ENCODE results near the gene IFNA14.
"Not testable (repeated sequence)": the region's sequence is repeated elsewhere in the genome, so short reads cannot be mapped to it uniquely, and the experiment has no call there.

Gene IFNA14

GRCh38 chr9:21213411-21214326 lies 26.1 kb downstream of the IFNA14 start:
- peak; percentile 2 for DNase-seq

- DNase-seq: not testable (repeated sequence)
Measured at GRCh38 chr9:21212160-21212559, 27.6 kb downstream of the IFNA14 start.

GRCh38 chr9:21210782-21211181 lies 29.0 kb downstream of the IFNA14 start:
- not testable (repeated sequence) for DNase-seq

- DNase-seq: no peak
Measured at GRCh38 chr9:21210311-21210710, 29.5 kb downstream of the IFNA14 start.

- not testable (repeated sequence) for DNase-seq
Measured at GRCh38 chr9:21207043-21207442, 32.8 kb downstream of the IFNA14 start, which contains the start of gene IFNA10. TSS of gene IFNA10 (minus strand) at chr9:21207143. CDS start at chr9:21207097, 46 bp downstream.

GRCh38 chr9:21205204-21205603 lies 34.6 kb downstream of the IFNA14 start:
- no peak for DNase-seq

- not testable (repeated sequence) for DNase-seq
Measured at GRCh38 chr9:21202105-21202504, 37.7 kb downstream of the IFNA14 start, which contains the start of gene IFNA7. TSS of gene IFNA7 (minus strand) at chr9:21202205. CDS start at chr9:21202165, 40 bp downstream.

- peak; percentile 32 for DNase-seq
Measured at GRCh38 chr9:21194867-21195776, 44.7 kb downstream of the IFNA14 start.
